HCT116 (cell line): Measurements from ENCODE around the gene PDE4D. TPM values are rescaled to one million over a fixed set of nuclear protein-coding genes. Genes with fewer than 3 reads are reported as not detected.

Source experiments
- ATAC-seq: fragments of 200-7000 bp; cut with Tn5 transposase; 2 replicates; pipeline ENCODE4 v1.9.1; 2020; ENCODE audit warnings: mild to moderate bottlenecking, moderate library complexity
- BruUV-seq: library from RNA; stranded (reverse); fragments of 400-500 nt; replicated peaks from 2 replicates; lab custom pipeline; 2021; lab: Mats Ljungman, UMichigan
- CTCF ChIA-PET: fragments of 300-600 bp; sonication (Branson Sonifier 250); formaldehyde crosslinking; loops from one replicate; lab custom pipeline; 2021; ENCODE audit warnings: antibody characterized with exemption; lab: Charles Lee
- POLR2A ChIA-PET: fragments of 300-600, 350-600 bp; sonication (Branson Sonifier 250); formaldehyde crosslinking; loops from one replicate; lab custom pipeline; 2021; ENCODE audit warnings: antibody characterized with exemption; lab: Charles Lee
- RAD21 ChIA-PET, 2 experiments: fragments of 300-600 bp; sonication (Branson Sonifier 250); formaldehyde crosslinking; loops; one replicate each; lab custom pipeline; 2023; ENCODE audit warnings: low total read pairs in 2 of 2; ENCODE audit not compliant: uncharacterized antibody in 2 of 2, unreplicated experiment in 2 of 2, low non-redundant PET in 1 of 2; lab: Charles Lee
- DNase-seq: peaks from one replicate; pipeline ENCODE4 v3.0.0-alpha.2; 2010; ENCODE audit warnings: low read depth, low spot score
- H2AFZ ChIP-seq: fragments of 200-600 bp; shearing (Covaris generic), sonication (generic); 2 replicates; pipeline ENCODE4 v1.6.1; 2017; ENCODE audit warnings: low read depth, mixed run types, mixed read lengths, antibody characterized with exemption, low read length; ENCODE audit not compliant: poor library complexity, severe bottlenecking
- H3K27ac ChIP-seq: 2 replicates; pipeline ENCODE4 v1.5.1; 2012; ENCODE audit warnings: low read depth, low read length
- H3K27me3 ChIP-seq: fragments of 200-600 bp; sonication (generic); 2 replicates; pipeline ENCODE4 v1.6.1; 2016; ENCODE audit warnings: mixed run types, low read length, mixed read lengths; ENCODE audit not compliant: insufficient read depth
- H3K36me3 ChIP-seq, 2 experiments: fragments of 200-500 bp in 1 of 2; fragments of 200-600 bp in 1 of 2; sonication (Bioruptor generic) in 1 of 2; sonication (generic) in 1 of 2; 2 replicates each; pipeline versions ENCODE4 v1.5.1 to v1.6.1; 2014 to 2016; ENCODE audit warnings: low read length in 2 of 2, inconsistent platforms in 1 of 2, mixed read lengths in 1 of 2, mixed run types in 1 of 2; ENCODE audit not compliant: insufficient read depth in 2 of 2, control insufficient read depth in 1 of 2
- H3K4me1 ChIP-seq, 2 experiments: fragments of 200-600 bp in 1 of 2; sonication (generic) in 1 of 2; 2 replicates each; pipeline versions ENCODE4 v1.5.1 to v1.6.1; 2012 to 2017; ENCODE audit warnings: low read length in 2 of 2, inconsistent platforms in 1 of 2, mild to moderate bottlenecking in 1 of 2, mixed read lengths in 1 of 2, mixed run types in 1 of 2, moderate library complexity in 1 of 2; ENCODE audit not compliant: insufficient read depth in 2 of 2, control insufficient read depth in 1 of 2
- H3K4me2 ChIP-seq: fragments of 200-600 bp; sonication (generic); 2 replicates; pipeline ENCODE4 v1.6.1; 2017; ENCODE audit warnings: mixed run types, low read length, mixed read lengths
- H3K4me3 ChIP-seq, 2 experiments: fragments of 200-600 bp in 1 of 2; sonication (generic) in 1 of 2; replicated peaks in 1 of 2; 2 replicates each; pipeline ENCODE4 v1.5.1; 2011 to 2016; ENCODE audit warnings: low read length in 2 of 2, control low read depth in 1 of 2, low read depth in 1 of 2, mild to moderate bottlenecking in 1 of 2, mixed read lengths in 1 of 2, mixed run types in 1 of 2
- H3K79me2 ChIP-seq: fragments of 200-600 bp; sonication (generic); 2 replicates; pipeline ENCODE4 v1.6.1; 2017; ENCODE audit warnings: mild to moderate bottlenecking, mixed run types, low read length, moderate library complexity, mixed read lengths; ENCODE audit not compliant: insufficient read depth
- H3K9ac ChIP-seq: fragments of 200-600 bp; sonication (generic); 2 replicates; pipeline ENCODE4 v1.6.1; 2016; ENCODE audit warnings: low read length, mixed read lengths
- H3K9me2 ChIP-seq: fragments of 200-600 bp; sonication (generic), shearing (Covaris generic); 2 replicates; pipeline ENCODE4 v1.6.1; 2017; ENCODE audit warnings: mixed run types, mild to moderate bottlenecking, moderate library complexity; ENCODE audit not compliant: insufficient read depth
- H3K9me3 ChIP-seq, 2 experiments: fragments of 200-500 bp in 1 of 2; fragments of 200-600 bp in 1 of 2; sonication (Bioruptor generic) in 1 of 2; sonication (generic) in 1 of 2; 2 replicates each; pipeline ENCODE4 v1.6.1; 2014 to 2017; ENCODE audit warnings: low read length in 2 of 2, mixed read lengths in 2 of 2, inconsistent platforms in 1 of 2, low read depth in 1 of 2, mild to moderate bottlenecking in 1 of 2, mixed run types in 1 of 2, moderate library complexity in 1 of 2; ENCODE audit not compliant: control insufficient read depth in 1 of 2, insufficient read depth in 1 of 2
- H4K20me1 ChIP-seq: fragments of 200-600 bp; sonication (generic), shearing (Covaris generic); 2 replicates; pipeline ENCODE4 v1.6.1; 2017; ENCODE audit warnings: mixed run types, mild to moderate bottlenecking, moderate library complexity; ENCODE audit not compliant: insufficient read depth
- CBX3 ChIP-seq: IDR thresholded peaks from 2 replicates; pipeline ENCODE4 v1.6.1; 2012; ENCODE audit warnings: low read depth
- CTCF ChIP-seq, 3 experiments: fragments of 200-600 bp in 1 of 3; sonication (generic) in 1 of 3; IDR thresholded peaks in 2 of 3; conservative IDR thresholded peaks in 1 of 3; 2 replicates each; pipeline ENCODE4 v1.5.1; 2012 to 2017; ENCODE audit warnings: low read depth in 2 of 3, low read length in 2 of 3, antibody characterized with exemption in 1 of 3, borderline replicate concordance in 1 of 3, control low read depth in 1 of 3, mild to moderate bottlenecking in 1 of 3, mixed read lengths in 1 of 3, mixed run types in 1 of 3, moderate library complexity in 1 of 3; ENCODE audit not compliant: insufficient read depth in 1 of 3
- FOSL1 ChIP-seq: IDR thresholded peaks from 2 replicates; pipeline ENCODE4 v1.6.1; 2012; ENCODE audit warnings: low read depth
- JUND ChIP-seq: IDR thresholded peaks from 2 replicates; pipeline ENCODE4 v1.6.1; 2012
- POLR2AphosphoS5 ChIP-seq: IDR thresholded peaks from 2 replicates; pipeline ENCODE4 v1.6.1; 2011; ENCODE audit warnings: mild to moderate bottlenecking, low read depth, low read length, moderate library complexity
- SIN3A ChIP-seq: IDR thresholded peaks from 2 replicates; pipeline ENCODE4 v1.6.1; 2012; ENCODE audit warnings: low read depth
- ZFX ChIP-seq: fragments of 450-650 bp; IDR thresholded peaks from 2 replicates; pipeline ENCODE4 v1.6.1; 2017
- ZNF274 ChIP-seq: fragments of 200-500 bp; sonication (Bioruptor generic); IDR thresholded peaks from 2 replicates; pipeline ENCODE4 v1.6.1; 2014; ENCODE audit warnings: mild to moderate bottlenecking, low read depth, low read length, inconsistent platforms
- intact Hi-C: fragments of 100-400 bp; cut with micrococcal nuclease; formaldehyde crosslinking; loops from 2 replicates; pipeline ENCODE4 v1.10.0; 2022
- total RNA-seq: library from RNA; stranded (reverse); gene quantifications from one replicate; pipeline ENCODE4 v1.2.1, GENCODE V29; 2021; ENCODE audit not compliant: unreplicated experiment
- TF ChIP-seq, protein P1 (sequence below): IDR thresholded peaks from 2 replicates; pipeline ENCODE4 v1.6.1; 2012

The PDE4D gene
- total RNA-seq, 1 experiment from 2014 or later, result 1.1 TPM

DNA sequence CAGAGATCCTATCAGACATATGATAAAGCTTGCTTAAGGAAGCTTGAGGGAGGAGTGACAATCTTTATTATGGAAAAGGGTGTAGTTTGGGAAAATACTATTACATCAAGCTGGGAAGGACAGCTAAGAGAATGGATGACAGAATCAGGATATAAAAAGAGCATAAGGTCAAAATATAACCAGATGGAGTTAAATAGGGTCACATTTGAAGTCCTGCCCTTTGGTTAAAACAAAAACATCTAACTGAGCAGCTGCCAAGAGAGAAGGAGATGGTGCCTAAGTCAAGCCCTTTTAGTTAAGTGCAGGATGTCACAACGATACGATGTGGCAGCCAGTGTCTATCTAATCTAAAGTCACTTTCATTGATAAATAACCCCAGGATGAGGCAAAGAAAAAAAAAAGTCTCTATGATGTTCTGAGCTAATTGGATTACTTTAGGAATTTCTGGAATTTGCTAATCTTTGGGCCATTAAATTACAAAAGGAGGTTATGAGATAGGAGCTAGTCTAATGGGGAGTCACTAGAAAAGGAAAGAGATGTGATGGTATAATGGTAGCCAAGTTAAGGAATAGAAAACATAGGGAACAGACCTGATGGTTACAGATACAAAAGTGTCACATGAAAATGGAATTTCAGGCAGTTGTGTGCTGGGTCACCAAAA, 365.2 kb downstream of the PDE4D start (continued):
- TF ChIP-seq, protein P1, sequence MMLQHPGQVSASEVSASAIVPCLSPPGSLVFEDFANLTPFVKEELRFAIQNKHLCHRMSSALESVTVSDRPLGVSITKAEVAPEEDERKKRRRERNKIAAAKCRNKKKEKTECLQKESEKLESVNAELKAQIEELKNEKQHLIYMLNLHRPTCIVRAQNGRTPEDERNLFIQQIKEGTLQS, result no peak
- TF ChIP-seq CTCF (IDR thresholded peaks at IDR 0.05 in 2 of 3, conservative IDR thresholded peaks at IDR 0.05 in 1 of 3; ENCODE audit: borderline replicate concordance in 1 of 3, insufficient read depth in 1 of 3, low read depth in 2 of 3, low read length in 2 of 3) (no peak), SIN3A (no peak)

- H4K20me1 ChIP-seq, result no peaks in the 10 kb centered on the region
- no peak overlapping the region for H3K4me3 ChIP-seq
- no peak for ATAC-seq
- no peak for DNase-seq
- no peaks in the 10 kb centered on the region for H3K79me2 ChIP-seq
- H3K9me3 ChIP-seq, result no peaks in the 10 kb centered on the region
- ChIA-PET CTCF (no interaction called here), RAD21 (no interaction called here), POLR2A (no interaction called here)
- no peak overlapping the region for H3K4me2 ChIP-seq
- no peaks in the 10 kb centered on the region for H3K9me2 ChIP-seq
- no peaks in the 10 kb centered on the region for H3K27me3 ChIP-seq
- H3K27ac ChIP-seq, result no peak overlapping the region
- intact Hi-C loops, result no loop called here
- H2AFZ ChIP-seq, result no peak overlapping the region
- H3K36me3 ChIP-seq, result no peaks in the 10 kb centered on the region
- no peaks in the 10 kb centered on the region for H3K4me1 ChIP-seq
- no peak for TF ChIP-seq ZFX
- TF ChIP-seq FOSL1, result no peak
- TF ChIP-seq JUND, result no peak
- TF ChIP-seq ZNF274, result no peak
- no peak for TF ChIP-seq POLR2AphosphoS5
- no peak for TF ChIP-seq CTCF (IDR thresholded peaks at IDR 0.05 in 2 of 3, conservative IDR thresholded peaks at IDR 0.05 in 1 of 3; ENCODE audit: borderline replicate concordance in 1 of 3, insufficient read depth in 1 of 3, low read depth in 2 of 3, low read length in 2 of 3)
- no peak for TF ChIP-seq CBX3
- no peak for TF ChIP-seq SIN3A
- BruUV-seq, result no TSS peak
- no peak overlapping the region for H3K9ac ChIP-seq
Observed at GRCh38 chr5:59525957-59526356, 367.6 kb downstream of the PDE4D start.
